Anterior cingulate cortex (tissue), 58 donors: ENCODE data around the gene SGPL1.
A peak's percentile ranks its signal among the peaks of the same experiment; 100 is the strongest.

Source experiments
- DNase-seq, 58 donors: peaks; one replicate each; lab custom pipeline; 2025; lab: John Stamatoyannopoulos, UW

Gene SGPL1

GRCh38 chr10:70901276-70901878 lies 85.6 kb downstream of the SGPL1 start:
- no peak for DNase-seq

- DNase-seq, result no peak
Measured at GRCh38 chr10:70902661-70903261, 87.0 kb downstream of the SGPL1 start.

- peak in 44 of 58 donors; percentile 8 to 73 (median 28) for DNase-seq
Measured at GRCh38 chr10:70903262-70903921, 87.6 kb downstream of the SGPL1 start.

GRCh38 chr10:70905071-70906021 lies 89.6 kb downstream of the SGPL1 start:
- no peak for DNase-seq

GRCh38 chr10:70906031-70906783 lies 90.5 kb downstream of the SGPL1 start:
- no peak for DNase-seq

- no peak for DNase-seq
Measured at GRCh38 chr10:70906953-70907636, 91.3 kb downstream of the SGPL1 start.

GRCh38 chr10:70907637-70908405 lies 92.1 kb downstream of the SGPL1 start:
- no peak for DNase-seq

GRCh38 chr10:70908406-70909296 lies 92.9 kb downstream of the SGPL1 start:
- DNase-seq, result no peak

- no peak for DNase-seq
Measured at GRCh38 chr10:70909326-70909935, 93.7 kb downstream of the SGPL1 start.

GRCh38 chr10:70910486-70911341 lies 95.0 kb downstream of the SGPL1 start:
- DNase-seq, result no peak

- DNase-seq, result no peak
Measured at GRCh38 chr10:70911386-70911785, 95.6 kb downstream of the SGPL1 start.

GRCh38 chr10:70912556-70912955 lies 96.8 kb downstream of the SGPL1 start:
- no peak for DNase-seq

- no peak for DNase-seq
Measured at GRCh38 chr10:70913191-70913892, 97.6 kb downstream of the SGPL1 start.

- DNase-seq, result no peak
Measured at GRCh38 chr10:70913893-70914240, 98.1 kb downstream of the SGPL1 start.

- DNase-seq, result no peak
Measured at GRCh38 chr10:70914316-70914864, 98.6 kb downstream of the SGPL1 start.
